Adipocyte (in vitro differentiated cells): Measurements from ENCODE around the gene TTC7B.
"Not testable (repeated sequence)": the region's sequence is repeated elsewhere in the genome, so short reads cannot be mapped to it uniquely, and the experiment has no call there.

ENCODE experiments used
- DNase-seq: peaks from one replicate; pipeline ENCODE4 v3.0.0-alpha.2; 2015; ENCODE audit warnings: low read depth
- H3K27me3 ChIP-seq: replicated peaks from 2 replicates; pipeline ENCODE4 v1.7.0; 2013; ENCODE audit warnings: mild to moderate bottlenecking, low read length, moderate library complexity; ENCODE audit not compliant: control insufficient read depth, insufficient read depth
- H3K36me3 ChIP-seq: 2 replicates; pipeline ENCODE4 v1.7.0; 2013; ENCODE audit warnings: low read length, mild to moderate bottlenecking, moderate library complexity; ENCODE audit not compliant: control insufficient read depth, insufficient read depth, severe bottlenecking
- H3K4me1 ChIP-seq: 2 replicates; pipeline ENCODE4 v1.7.0; 2013; ENCODE audit warnings: mild to moderate bottlenecking, low read length, moderate library complexity; ENCODE audit not compliant: control insufficient read depth, insufficient read depth
- H3K4me3 ChIP-seq: 2 replicates; pipeline ENCODE4 v1.7.0; 2013; ENCODE audit warnings: mild to moderate bottlenecking, low read length, moderate library complexity
- H3K9ac ChIP-seq: 2 replicates; pipeline ENCODE4 v1.7.0; 2013; ENCODE audit warnings: mild to moderate bottlenecking, low read length, moderate library complexity
- H3K9me3 ChIP-seq: 2 replicates; pipeline ENCODE4 v1.7.0; 2013; ENCODE audit warnings: mild to moderate bottlenecking, low read length, moderate library complexity; ENCODE audit not compliant: control insufficient read depth

TTC7B gene, protein sequence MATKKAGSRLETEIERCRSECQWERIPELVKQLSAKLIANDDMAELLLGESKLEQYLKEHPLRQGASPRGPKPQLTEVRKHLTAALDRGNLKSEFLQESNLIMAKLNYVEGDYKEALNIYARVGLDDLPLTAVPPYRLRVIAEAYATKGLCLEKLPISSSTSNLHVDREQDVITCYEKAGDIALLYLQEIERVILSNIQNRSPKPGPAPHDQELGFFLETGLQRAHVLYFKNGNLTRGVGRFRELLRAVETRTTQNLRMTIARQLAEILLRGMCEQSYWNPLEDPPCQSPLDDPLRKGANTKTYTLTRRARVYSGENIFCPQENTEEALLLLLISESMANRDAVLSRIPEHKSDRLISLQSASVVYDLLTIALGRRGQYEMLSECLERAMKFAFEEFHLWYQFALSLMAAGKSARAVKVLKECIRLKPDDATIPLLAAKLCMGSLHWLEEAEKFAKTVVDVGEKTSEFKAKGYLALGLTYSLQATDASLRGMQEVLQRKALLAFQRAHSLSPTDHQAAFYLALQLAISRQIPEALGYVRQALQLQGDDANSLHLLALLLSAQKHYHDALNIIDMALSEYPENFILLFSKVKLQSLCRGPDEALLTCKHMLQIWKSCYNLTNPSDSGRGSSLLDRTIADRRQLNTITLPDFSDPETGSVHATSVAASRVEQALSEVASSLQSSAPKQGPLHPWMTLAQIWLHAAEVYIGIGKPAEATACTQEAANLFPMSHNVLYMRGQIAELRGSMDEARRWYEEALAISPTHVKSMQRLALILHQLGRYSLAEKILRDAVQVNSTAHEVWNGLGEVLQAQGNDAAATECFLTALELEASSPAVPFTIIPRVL

DNA sequence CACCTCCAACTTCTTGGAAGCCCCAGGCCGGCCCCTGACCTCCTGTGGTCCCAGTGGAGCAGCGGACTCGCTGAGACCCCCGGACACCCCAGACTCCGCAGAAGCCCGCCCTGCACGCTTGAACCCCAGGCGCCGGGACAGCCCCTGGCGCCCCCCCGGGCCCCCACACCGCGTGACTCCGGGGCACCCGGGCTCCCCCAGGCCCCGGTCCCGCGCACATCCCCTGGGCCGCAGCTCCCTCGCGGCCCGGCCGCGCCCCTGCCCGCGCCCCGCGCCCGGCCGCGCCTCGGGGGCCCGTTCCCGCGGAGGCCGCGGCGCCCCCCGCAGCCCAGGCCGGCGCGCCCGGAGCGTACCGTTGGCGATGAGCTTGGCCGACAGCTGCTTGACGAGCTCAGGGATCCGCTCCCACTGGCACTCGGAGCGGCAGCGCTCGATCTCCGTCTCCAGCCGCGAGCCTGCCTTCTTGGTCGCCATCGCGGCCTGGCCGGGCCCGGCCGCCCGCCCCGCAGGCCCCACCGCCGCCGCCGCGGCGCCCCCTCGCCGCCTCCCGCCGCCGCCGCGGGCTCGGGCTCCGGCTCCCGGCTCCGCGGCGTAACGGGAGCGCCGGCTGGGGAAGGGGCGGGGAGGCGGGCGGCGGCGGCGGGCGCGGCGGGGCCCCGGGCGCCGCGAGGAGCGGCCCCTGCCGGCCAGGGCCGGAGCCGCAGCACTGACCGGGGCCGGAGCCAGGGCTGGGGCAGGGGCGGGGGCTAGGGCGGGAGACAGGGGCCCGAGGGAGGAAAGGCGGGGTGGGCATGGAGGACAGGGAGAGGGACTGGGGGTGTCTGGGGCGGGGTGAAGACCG lies at the start of gene TTC7B:
TTC7B (minus strand) TSS at position 609 of the 841 bp plus-strand sequence; CDS start at position 474, 135 bp downstream.
- Histone ChIP-seq H3K4me1 (peaks cover 14% of the 10 kb centered on the region), H3K27me3 (peaks cover 9% of the 10 kb centered on the region), H3K9ac (peak within 1 kb of the TSS; percentile 88), H3K36me3 (no peaks in the 10 kb centered on the region), H3K9me3 (no peaks in the 10 kb centered on the region), H3K4me3 (peak within 1 kb of the TSS; percentile 92)
- DNase-seq: peak; percentile 84

GRCh38 chr14:90864741-90865140 lies 48.5 kb upstream of the TTC7B start:
- no peaks in the 10 kb centered on the region for H3K36me3 ChIP-seq

GRCh38 chr14:90858511-90858910 lies 42.3 kb upstream of the TTC7B start:
- no peak overlapping the region for H3K4me3 ChIP-seq
- no peaks in the 10 kb centered on the region for H3K36me3 ChIP-seq
- H3K27me3 ChIP-seq: no peaks in the 10 kb centered on the region
- H3K4me1 ChIP-seq: no peaks in the 10 kb centered on the region
- no peak for DNase-seq
- H3K9me3 ChIP-seq: no peaks in the 10 kb centered on the region
- no peak overlapping the region for H3K9ac ChIP-seq

More at GRCh38 chr14:90864741-90865140, 48.5 kb upstream of the TTC7B start:
- H3K9me3 ChIP-seq: no peaks in the 10 kb centered on the region
- no peaks in the 10 kb centered on the region for H3K4me1 ChIP-seq
- no peak for DNase-seq
- no peak overlapping the region for H3K9ac ChIP-seq
- H3K4me3 ChIP-seq: no peak overlapping the region
- H3K27me3 ChIP-seq: no peaks in the 10 kb centered on the region

DNA sequence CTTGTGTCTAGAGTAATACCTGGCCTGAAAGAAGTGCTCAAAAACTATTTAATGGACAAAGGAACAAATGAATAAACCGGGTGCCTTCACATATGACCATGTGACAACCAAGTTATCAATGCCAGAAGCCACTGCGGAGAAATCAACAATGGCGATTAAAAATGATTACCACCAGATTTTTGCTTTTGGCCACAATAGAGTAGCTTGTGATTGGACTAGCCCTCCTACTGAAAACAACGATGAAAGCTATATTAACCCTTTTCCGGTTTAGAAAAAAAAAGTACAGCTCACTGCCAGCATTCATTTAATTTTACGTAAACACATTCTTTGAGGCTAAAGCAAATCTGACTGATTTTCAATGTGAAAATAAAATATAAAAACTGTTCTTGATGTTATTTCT lies 41.6 kb upstream of the TTC7B start:
- DNase-seq: no peak
- Histone ChIP-seq H3K4me1 (no peaks in the 10 kb centered on the region), H3K9ac (no peak overlapping the region), H3K27me3 (no peaks in the 10 kb centered on the region), H3K4me3 (no peak overlapping the region), H3K36me3 (no peaks in the 10 kb centered on the region), H3K9me3 (no peaks in the 10 kb centered on the region)

DNA sequence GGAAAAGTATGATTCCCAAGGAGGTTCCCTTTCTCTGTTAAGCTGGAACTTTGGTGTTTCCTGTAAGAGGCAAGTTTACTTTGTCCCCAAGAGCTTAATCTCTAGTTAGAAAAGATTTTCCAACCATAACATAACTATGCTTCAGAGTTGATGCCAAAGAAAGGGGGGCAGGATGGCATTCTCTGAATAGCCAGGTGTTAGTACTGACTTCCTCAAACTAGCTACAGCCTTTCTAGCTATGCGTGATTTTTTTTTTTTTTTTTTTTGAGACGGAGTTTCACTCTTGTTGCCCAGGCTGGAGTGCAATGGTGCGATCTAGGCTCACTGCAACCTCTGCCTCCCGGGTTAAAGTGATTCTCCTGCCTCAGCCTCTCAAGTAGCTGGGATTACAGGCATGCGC lies 39.9 kb upstream of the TTC7B start:
- H3K36me3 ChIP-seq, H3K4me1 ChIP-seq, H3K27me3 ChIP-seq, H3K9ac ChIP-seq, DNase-seq, H3K4me3 ChIP-seq, H3K9me3 ChIP-seq: not testable (repeated sequence)

- Histone ChIP-seq H3K36me3 (no peaks in the 10 kb centered on the region), H3K9me3 (no peaks in the 10 kb centered on the region), H3K27me3 (no peaks in the 10 kb centered on the region), H3K4me3 (no peak overlapping the region), H3K4me1 (no peaks in the 10 kb centered on the region), H3K9ac (no peak overlapping the region)
- no peak for DNase-seq
Observed at GRCh38 chr14:90853116-90853515, 36.9 kb upstream of the TTC7B start.

DNA sequence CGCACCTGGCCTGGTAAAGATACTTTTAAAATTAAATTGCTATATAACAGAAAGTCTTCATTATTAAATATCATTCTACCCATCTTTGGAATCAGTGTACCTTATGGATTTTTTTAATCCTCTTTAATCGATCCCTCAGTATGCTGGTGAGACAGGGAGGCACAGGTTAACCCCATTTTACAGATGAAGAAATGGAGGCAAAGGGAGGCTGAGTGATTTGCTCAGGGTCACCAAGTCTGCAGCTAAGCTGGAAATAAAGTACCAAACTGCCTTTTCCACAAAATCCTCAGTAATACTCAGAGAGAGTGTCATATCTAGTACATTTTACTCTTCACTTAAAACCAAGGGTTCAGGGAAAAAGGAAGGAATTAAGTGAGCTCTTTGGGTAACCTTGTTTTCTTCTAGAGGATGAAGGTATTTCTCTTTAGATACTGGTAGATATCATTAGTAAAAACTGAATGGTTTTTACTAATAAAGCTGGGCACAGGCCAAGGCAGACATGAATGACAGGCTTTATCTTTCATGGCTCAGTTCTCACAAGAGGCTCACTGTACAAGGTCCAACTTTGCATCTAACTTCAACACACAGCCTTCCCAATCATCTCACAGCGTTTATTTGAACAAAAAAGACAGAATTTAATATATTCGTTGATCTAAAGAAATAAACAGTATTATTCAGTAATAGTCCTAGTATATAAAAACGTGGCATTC lies 35.3 kb upstream of the TTC7B start:
- no peak overlapping the region for H3K9ac ChIP-seq
- DNase-seq: no peak
- no peak overlapping the region for H3K4me3 ChIP-seq
- no peaks in the 10 kb centered on the region for H3K9me3 ChIP-seq
- no peaks in the 10 kb centered on the region for H3K36me3 ChIP-seq
- H3K4me1 ChIP-seq: no peaks in the 10 kb centered on the region
- H3K27me3 ChIP-seq: no peaks in the 10 kb centered on the region

- Histone ChIP-seq H3K9me3 (no peaks in the 10 kb centered on the region), H3K4me3 (no peak overlapping the region), H3K4me1 (no peaks in the 10 kb centered on the region), H3K36me3 (no peaks in the 10 kb centered on the region), H3K9ac (no peak overlapping the region), H3K27me3 (no peaks in the 10 kb centered on the region)
- peak; percentile 37 for DNase-seq
Observed at GRCh38 chr14:90850487-90850886, 34.3 kb upstream of the TTC7B start.

- Histone ChIP-seq H3K36me3 (no peaks in the 10 kb centered on the region), H3K9me3 (no peaks in the 10 kb centered on the region), H3K4me3 (no peak overlapping the region), H3K27me3 (no peaks in the 10 kb centered on the region), H3K9ac (no peak overlapping the region), H3K4me1 (no peaks in the 10 kb centered on the region)
- DNase-seq: no peak
Observed at GRCh38 chr14:90849787-90850444, 33.7 kb upstream of the TTC7B start.

DNA sequence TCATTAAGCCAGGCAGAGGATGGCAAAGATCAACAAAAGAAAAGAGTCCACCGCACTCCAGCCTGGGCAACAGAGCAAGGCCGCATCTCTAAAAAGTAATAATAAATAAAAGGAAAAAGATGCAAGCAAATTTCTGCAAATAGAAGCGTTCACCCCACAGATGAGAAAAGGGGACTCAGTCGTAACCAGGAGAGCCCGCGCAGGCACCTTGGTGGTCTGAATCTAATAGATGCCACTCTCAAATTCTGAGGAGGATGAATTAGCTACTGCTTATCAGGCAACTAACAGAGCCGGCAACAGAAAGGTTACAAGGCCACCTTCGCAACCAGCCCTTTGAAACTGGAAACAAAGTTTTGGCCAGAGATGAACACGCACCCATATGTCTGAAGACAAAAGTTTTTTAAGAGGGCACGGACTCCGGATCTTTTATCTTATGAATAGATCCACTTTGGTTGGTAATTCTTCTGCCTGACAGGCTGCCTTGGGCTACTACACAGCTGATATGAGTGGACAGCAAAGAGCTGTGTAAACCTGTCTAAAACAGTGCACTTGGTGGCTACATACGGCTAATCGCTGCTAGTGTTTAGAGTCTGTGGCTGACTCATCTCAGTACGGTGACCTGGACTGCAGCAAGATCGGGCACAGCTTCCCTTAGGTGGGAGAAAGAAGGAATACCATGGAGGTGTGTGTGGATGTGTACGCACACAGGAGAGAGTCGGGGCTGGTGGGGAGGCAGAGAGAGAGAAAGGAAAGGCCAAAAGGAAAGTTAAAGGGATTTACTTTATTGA lies 32.9 kb upstream of the TTC7B start:
- Histone ChIP-seq H3K27me3 (no peaks in the 10 kb centered on the region), H3K4me3 (no peak overlapping the region), H3K9ac (no peak overlapping the region), H3K9me3 (no peaks in the 10 kb centered on the region), H3K36me3 (no peaks in the 10 kb centered on the region), H3K4me1 (no peaks in the 10 kb centered on the region)
- no peak for DNase-seq
